Nephron (organoid): ENCODE data around the gene MAF.

Experiments
- H3K27ac Mint-ChIP-seq, 3 experiments: 2 replicates each; pipeline ENCODE4 v1.8.0; 2020; ENCODE audit warnings: mixed read lengths in 3 of 3, mild to moderate bottlenecking in 2 of 3, moderate library complexity in 1 of 3
- H3K27me3 Mint-ChIP-seq: 2 replicates; pipeline ENCODE4 v1.8.0; 2021; ENCODE audit warnings: low read depth, mild to moderate bottlenecking, moderate library complexity, mixed read lengths
- H3K36me3 Mint-ChIP-seq: 2 replicates; pipeline ENCODE4 v1.8.0; 2020; ENCODE audit warnings: low read depth, mixed read lengths
- H3K4me1 Mint-ChIP-seq: 2 replicates; pipeline ENCODE4 v1.8.0; 2020; ENCODE audit warnings: mixed read lengths
- H3K4me3 Mint-ChIP-seq, 3 experiments: 2 replicates each; pipeline ENCODE4 v1.8.0; 2020; ENCODE audit warnings: mild to moderate bottlenecking in 3 of 3, mixed read lengths in 3 of 3, moderate library complexity in 2 of 3
- H3K9me3 Mint-ChIP-seq: 2 replicates; pipeline ENCODE4 v1.8.0; 2020; ENCODE audit warnings: mixed read lengths
- CTCF ChIP-seq, 3 experiments: fragments of 200-600 bp; sonication (generic); IDR thresholded peaks; one replicate each; pipeline ENCODE4 v1.5.0; 2021; ENCODE audit warnings: antibody characterized with exemption in 3 of 3; ENCODE audit not compliant: unreplicated experiment in 3 of 3

The MAF gene

GRCh38 chr16:79598348-79599181 is 2.0 kb downstream of the MAF start:
- H3K27me3 Mint-ChIP-seq = peaks cover 4% of the 10 kb centered on the region
- peak overlapping the region; percentile 83 to 97 (median 93) for H3K27ac Mint-ChIP-seq
- H3K36me3 Mint-ChIP-seq = peaks cover 36% of the 10 kb centered on the region
- peaks cover 38% of the 10 kb centered on the region for H3K4me1 Mint-ChIP-seq
- TF ChIP-seq CTCF (IDR thresholded peaks at IDR 0.05; ENCODE audit: unreplicated experiment in 3 of 3) = peak in 1 of 3 experiments; percentile 21
- H3K9me3 Mint-ChIP-seq = no peaks in the 10 kb centered on the region
- peak overlapping the region; percentile 94 to 95 (median 95) for H3K4me3 Mint-ChIP-seq

- peaks cover 42% of the 10 kb centered on the region for H3K36me3 Mint-ChIP-seq
- H3K4me1 Mint-ChIP-seq = peaks cover 42% of the 10 kb centered on the region
- no peak for TF ChIP-seq CTCF (IDR thresholded peaks at IDR 0.05; ENCODE audit: unreplicated experiment in 3 of 3)
- peak overlapping the region; percentile 94 to 95 (median 95) for H3K4me3 Mint-ChIP-seq
- H3K27me3 Mint-ChIP-seq = peaks cover 4% of the 10 kb centered on the region
- H3K27ac Mint-ChIP-seq = peak overlapping the region; percentile 83 to 97 (median 93)
- no peaks in the 10 kb centered on the region for H3K9me3 Mint-ChIP-seq
These were observed 2.5 kb downstream of the MAF start for GRCh38 chr16:79598063-79598347.

- Mint-ChIP-seq H3K36me3 (peaks cover 47% of the 10 kb centered on the region), H3K4me3 (peak overlapping the region; percentile 94 to 95 (median 95)), H3K9me3 (no peaks in the 10 kb centered on the region), H3K4me1 (peaks cover 44% of the 10 kb centered on the region), H3K27ac (peak overlapping the region; percentile 83 to 97 (median 93)), H3K27me3 (peaks cover 4% of the 10 kb centered on the region)
- TF ChIP-seq CTCF (IDR thresholded peaks at IDR 0.05; ENCODE audit: unreplicated experiment in 3 of 3) = no peak
These were observed 3.1 kb downstream of the MAF start for GRCh38 chr16:79597277-79598062.

GRCh38 chr16:79595931-79596450 is 4.5 kb downstream of the MAF start:
- no peaks in the 10 kb centered on the region for H3K9me3 Mint-ChIP-seq
- H3K4me3 Mint-ChIP-seq = peak overlapping the region; percentile 87 to 94 (median 90)
- H3K36me3 Mint-ChIP-seq = peaks cover 47% of the 10 kb centered on the region
- peaks cover 40% of the 10 kb centered on the region for H3K4me1 Mint-ChIP-seq
- peak overlapping the region; percentile 46 to 85 (median 67) for H3K27ac Mint-ChIP-seq
- no peak for TF ChIP-seq CTCF (IDR thresholded peaks at IDR 0.05; ENCODE audit: unreplicated experiment in 3 of 3)
- H3K27me3 Mint-ChIP-seq = peaks cover 16% of the 10 kb centered on the region

- TF ChIP-seq CTCF (IDR thresholded peaks at IDR 0.05; ENCODE audit: unreplicated experiment in 3 of 3) = no peak
- H3K36me3 Mint-ChIP-seq = peaks cover 50% of the 10 kb centered on the region
- H3K4me1 Mint-ChIP-seq = peaks cover 40% of the 10 kb centered on the region
- H3K27me3 Mint-ChIP-seq = peaks cover 19% of the 10 kb centered on the region
- no peaks in the 10 kb centered on the region for H3K9me3 Mint-ChIP-seq
- H3K4me3 Mint-ChIP-seq = peak overlapping the region; percentile 87 to 94 (median 90)
- peak overlapping the region; percentile 46 to 85 (median 67) for H3K27ac Mint-ChIP-seq
These were observed 5.3 kb downstream of the MAF start for GRCh38 chr16:79595231-79595641.
